IPS-20b (cell line): ENCODE results near the gene RAB3A.

Experiments used
- H3K27ac ChIP-seq: one replicate; pipeline ENCODE4 v1.5.1; 2013; ENCODE audit warnings: low read length
- H3K27me3 ChIP-seq: 2 replicates; pipeline ENCODE4 v1.6.1; 2013; ENCODE audit warnings: mild to moderate bottlenecking, low read length, inconsistent platforms; ENCODE audit not compliant: insufficient read depth
- H3K36me3 ChIP-seq: 2 replicates; pipeline ENCODE4 v1.6.1; 2013; ENCODE audit warnings: low read depth, mild to moderate bottlenecking, inconsistent platforms, low read length, moderate library complexity; ENCODE audit not compliant: insufficient read depth
- H3K4me1 ChIP-seq: 2 replicates; pipeline ENCODE4 v1.6.1; 2013; ENCODE audit warnings: mild to moderate bottlenecking, control low read depth, inconsistent platforms, low read length, moderate library complexity; ENCODE audit not compliant: insufficient read depth
- H3K4me3 ChIP-seq: 2 replicates; pipeline ENCODE4 v1.5.1; 2013; ENCODE audit warnings: mild to moderate bottlenecking, low read length, inconsistent platforms
- H3K9ac ChIP-seq: 2 replicates; pipeline ENCODE4 v1.6.1; 2013; ENCODE audit warnings: low read depth, mild to moderate bottlenecking, inconsistent platforms, low read length, moderate library complexity
- H3K9me3 ChIP-seq: 2 replicates; pipeline ENCODE4 v1.6.1; 2013; ENCODE audit warnings: mild to moderate bottlenecking, low read depth, low read length, inconsistent platforms; ENCODE audit not compliant: insufficient read depth

Gene RAB3A

DNA sequence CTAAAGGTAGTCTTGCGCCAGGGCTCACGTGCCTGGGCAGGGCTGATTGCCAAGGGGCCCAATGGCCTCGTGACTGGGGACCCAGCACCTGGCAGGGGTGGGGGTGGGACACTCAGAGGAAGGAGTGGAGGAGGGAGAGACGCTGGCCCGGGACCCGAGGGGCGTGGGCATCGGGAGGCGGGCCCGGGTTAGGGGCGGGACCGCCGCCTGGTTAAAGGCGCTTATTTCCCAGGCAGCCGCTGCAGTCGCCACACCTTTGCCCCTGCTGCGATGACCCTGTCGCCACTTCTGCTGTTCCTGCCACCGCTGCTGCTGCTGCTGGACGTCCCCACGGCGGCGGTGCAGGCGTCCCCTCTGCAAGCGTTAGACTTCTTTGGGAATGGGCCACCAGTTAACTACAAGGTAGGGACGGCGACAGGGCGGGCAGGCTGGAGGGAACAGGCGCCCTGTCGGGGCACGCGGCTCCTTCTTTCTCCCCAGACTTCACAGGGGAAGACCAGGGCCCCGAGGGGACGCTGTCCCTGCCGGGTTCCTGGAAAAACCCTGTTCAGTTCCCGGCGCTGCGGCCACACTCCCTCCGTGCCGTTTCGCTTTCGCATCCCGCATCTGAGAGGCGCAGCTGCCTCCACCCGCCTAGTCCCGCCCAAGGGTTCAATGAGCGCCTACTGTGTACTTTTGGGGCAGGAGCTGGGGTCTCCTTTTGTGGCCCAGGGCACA, 30.1 kb downstream of the RAB3A start, which contains the start of gene IFI30:
Gene IFI30, plus strand, starts transcription at position 242 of the 717 bp plus-strand sequence. Its CDS starts 29 bp downstream, at position 271.
- H3K9me3 ChIP-seq, result no peaks in the 10 kb centered on the region
- peaks cover 21% of the 10 kb centered on the region for H3K27me3 ChIP-seq
- H3K36me3 ChIP-seq, result peaks cover 7% of the 10 kb centered on the region; the same call in 1 of the 2 replicates
- no peak within 1 kb of the TSS for H3K27ac ChIP-seq
- no peaks in the 10 kb centered on the region; the same call in 1 of the 2 replicates for H3K4me1 ChIP-seq
- H3K4me3 ChIP-seq, result peak within 1 kb of the TSS; percentile 65
- H3K9ac ChIP-seq, result peak within 1 kb of the TSS; percentile 23; the same call in 1 of the 2 replicates

DNA sequence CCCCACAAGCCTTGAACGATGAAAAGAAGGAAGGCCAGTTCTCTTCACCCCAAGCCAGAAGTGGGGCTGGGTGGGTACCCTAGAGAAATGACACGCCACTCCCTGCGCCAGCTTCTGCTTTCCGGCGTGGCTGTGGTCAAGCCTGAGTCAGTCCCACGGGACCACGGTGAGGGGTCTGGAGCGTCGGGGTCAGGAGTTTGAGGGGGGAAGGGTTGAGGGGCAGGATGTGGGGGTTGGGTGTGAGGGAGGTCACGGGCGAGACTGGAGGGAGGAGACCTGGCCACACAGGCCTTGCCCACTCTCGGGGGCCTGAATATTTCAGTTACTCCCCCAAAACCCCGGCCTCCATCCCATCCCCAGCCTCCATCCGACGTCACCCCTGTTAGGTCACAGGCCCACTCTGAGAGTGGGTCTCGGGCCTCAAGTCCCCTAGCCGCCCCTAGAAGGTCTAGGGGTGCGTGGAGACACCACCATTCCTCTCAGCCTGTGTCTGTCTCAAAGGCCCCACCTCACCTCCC, 30.7 kb downstream of the RAB3A start:
- Histone ChIP-seq H3K4me3 (peak overlapping the region; percentile 65; the same call in 1 of the 2 replicates), H3K36me3 (peaks cover 13% of the 10 kb centered on the region; the same call in 1 of the 2 replicates), H3K9me3 (no peaks in the 10 kb centered on the region), H3K9ac (no peak overlapping the region; the same call in 1 of the 2 replicates), H3K27me3 (peaks cover 21% of the 10 kb centered on the region), H3K4me1 (no peaks in the 10 kb centered on the region; the same call in 1 of the 2 replicates), H3K27ac (no peak overlapping the region)

DNA sequence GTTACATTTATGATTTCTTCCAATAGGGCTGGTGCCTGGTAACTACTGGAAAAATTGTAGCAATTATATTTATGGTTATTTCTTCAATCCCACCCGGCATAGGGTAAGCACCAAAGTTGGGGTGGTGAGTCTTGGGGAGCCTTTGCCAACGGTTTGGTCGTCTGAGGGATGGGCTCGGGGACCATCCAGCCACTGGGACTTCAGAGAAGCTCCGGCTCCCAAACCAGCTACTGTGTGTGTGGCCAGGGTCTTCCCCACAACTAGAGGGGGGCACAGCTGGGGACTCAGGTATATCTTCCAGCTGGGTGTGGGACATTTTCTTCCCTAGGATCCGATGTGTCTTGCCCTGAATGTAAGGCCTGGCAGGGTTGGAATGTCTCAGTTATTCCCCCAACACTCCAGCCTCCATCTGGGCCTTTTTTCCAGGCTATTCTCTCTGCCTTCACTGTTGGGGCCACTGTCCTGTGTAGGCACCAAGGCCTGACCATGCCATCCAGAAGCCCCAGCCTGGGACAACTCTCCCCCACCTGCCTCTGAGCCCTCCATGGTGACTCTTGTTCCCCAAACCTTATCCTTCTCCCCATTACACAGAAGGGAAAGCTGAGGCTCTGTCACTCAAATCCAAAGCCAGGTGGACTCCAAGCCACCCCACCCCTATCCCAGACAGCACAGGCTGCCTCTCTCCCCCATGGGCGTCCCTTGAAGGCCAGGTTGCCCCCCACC, 31.4 kb downstream of the RAB3A start:
- H3K27me3 ChIP-seq, result peaks cover 21% of the 10 kb centered on the region
- H3K9me3 ChIP-seq, result no peaks in the 10 kb centered on the region
- H3K27ac ChIP-seq, result no peak overlapping the region
- H3K4me3 ChIP-seq, result no peak overlapping the region
- no peaks in the 10 kb centered on the region; the same call in 1 of the 2 replicates for H3K4me1 ChIP-seq
- peaks cover 17% of the 10 kb centered on the region; the same call in 1 of the 2 replicates for H3K36me3 ChIP-seq
- no peak overlapping the region for H3K9ac ChIP-seq

DNA sequence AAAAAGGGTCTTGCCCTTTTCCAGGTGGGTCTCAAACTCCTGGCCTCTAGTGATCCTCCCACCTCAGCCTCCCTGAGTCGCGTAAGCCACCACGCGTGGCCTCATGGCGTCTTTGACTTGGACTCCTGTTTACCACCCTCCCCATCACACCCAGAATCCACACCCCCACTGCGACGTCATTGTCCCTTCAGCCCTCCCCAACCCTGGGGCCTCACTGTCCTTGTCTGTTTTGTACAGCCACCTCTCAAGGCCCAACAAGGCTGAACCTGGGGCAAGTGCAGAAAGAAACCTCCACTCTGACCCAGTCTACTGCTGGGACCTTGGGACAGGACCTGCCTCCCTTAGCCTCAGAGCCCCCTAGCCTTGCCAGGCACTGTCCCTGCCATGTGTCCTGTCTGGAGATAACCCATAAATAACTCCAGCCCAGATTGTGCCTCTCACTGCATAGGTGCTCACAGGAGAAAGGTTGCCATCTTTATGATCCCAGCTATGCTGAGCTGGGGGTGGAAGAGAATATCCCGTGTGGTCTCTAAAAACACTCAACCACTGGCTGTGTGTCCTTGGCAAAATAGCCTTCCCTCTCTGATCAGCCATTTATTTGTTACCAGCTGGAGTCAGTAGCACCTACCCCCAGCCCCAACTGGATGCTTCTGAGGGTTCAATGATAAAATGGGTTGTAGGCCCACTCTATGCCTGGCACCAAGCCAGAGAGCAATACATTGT, 32.1 kb downstream of the RAB3A start:
- Histone ChIP-seq H3K4me1 (no peaks in the 10 kb centered on the region; the same call in 1 of the 2 replicates), H3K27me3 (peaks cover 21% of the 10 kb centered on the region), H3K9ac (no peak overlapping the region), H3K27ac (no peak overlapping the region), H3K4me3 (no peak overlapping the region), H3K36me3 (peaks cover 25% of the 10 kb centered on the region), H3K9me3 (no peaks in the 10 kb centered on the region)

DNA sequence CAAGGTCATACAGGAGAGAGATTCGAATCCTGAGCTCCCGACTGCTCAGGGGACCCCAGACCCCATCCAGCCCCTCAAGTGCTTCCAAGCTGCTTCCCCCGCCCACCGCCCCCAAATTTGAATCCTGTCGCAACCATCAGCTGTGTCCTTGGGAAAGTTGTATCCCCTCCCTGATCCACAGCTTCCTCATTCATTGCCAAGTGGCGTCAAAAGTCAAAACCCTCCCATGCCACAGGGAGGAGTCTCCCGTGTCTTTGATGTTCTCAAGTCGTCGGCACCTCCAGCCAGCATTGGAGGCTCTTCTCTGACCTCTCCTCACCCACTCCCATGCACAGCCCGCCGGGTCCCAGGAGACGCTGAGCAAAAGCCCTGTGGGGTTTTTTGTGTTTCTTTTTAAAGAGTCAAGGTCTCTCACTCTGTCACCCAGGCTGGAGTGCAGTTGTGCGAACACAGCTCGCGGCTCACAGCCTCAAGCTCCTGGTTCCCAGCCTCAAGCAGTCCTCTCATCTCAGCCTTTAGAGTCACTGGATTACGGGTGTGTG, 33.1 kb downstream of the RAB3A start:
- H3K36me3 ChIP-seq, result peaks cover 32% of the 10 kb centered on the region
- no peak overlapping the region for H3K4me3 ChIP-seq
- H3K4me1 ChIP-seq, result no peaks in the 10 kb centered on the region; the same call in 1 of the 2 replicates

DNA sequence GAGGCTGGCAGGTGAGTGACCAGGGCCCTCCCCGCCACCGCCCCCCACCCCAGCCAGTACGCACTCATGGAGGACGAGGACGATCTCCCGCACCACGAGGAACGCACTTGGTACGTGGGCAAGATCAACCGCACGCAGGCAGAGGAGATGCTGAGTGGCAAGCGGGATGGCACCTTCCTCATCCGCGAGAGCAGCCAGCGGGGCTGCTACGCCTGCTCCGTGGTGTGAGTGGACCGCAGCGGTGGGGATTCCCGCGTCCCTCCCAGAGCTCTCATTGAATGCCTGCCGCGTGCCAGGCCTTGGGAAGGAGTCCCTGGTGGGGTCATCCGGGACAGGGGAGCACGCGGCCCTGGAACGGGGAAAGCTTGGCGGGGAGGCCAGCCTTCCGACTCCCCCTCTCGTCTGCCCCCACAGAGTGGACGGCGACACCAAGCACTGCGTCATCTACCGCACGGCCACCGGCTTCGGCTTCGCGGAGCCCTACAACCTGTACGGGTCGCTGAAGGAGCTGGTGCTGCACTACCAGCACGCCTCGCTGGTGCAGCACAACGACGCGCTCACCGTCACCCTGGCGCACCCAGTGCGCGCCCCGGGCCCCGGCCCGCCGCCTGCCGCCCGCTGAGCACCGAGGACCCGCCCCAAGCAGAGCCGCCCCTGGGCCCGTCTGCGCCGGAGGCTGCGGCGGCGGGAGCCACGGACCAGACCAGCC, 35.0 kb downstream of the RAB3A start:
- Histone ChIP-seq H3K27me3 (peaks cover 3% of the 10 kb centered on the region; the same call in 1 of the 2 replicates), H3K27ac (no peak overlapping the region), H3K9ac (no peak overlapping the region), H3K4me3 (no peak overlapping the region), H3K36me3 (peaks cover 41% of the 10 kb centered on the region), H3K9me3 (no peaks in the 10 kb centered on the region), H3K4me1 (no peaks in the 10 kb centered on the region; the same call in 1 of the 2 replicates)

More for the DNA sequence above, 33.1 kb downstream of the RAB3A start:
- Histone ChIP-seq H3K27ac (no peak overlapping the region), H3K9ac (no peak overlapping the region), H3K27me3 (peaks cover 21% of the 10 kb centered on the region), H3K9me3 (no peaks in the 10 kb centered on the region)

DNA sequence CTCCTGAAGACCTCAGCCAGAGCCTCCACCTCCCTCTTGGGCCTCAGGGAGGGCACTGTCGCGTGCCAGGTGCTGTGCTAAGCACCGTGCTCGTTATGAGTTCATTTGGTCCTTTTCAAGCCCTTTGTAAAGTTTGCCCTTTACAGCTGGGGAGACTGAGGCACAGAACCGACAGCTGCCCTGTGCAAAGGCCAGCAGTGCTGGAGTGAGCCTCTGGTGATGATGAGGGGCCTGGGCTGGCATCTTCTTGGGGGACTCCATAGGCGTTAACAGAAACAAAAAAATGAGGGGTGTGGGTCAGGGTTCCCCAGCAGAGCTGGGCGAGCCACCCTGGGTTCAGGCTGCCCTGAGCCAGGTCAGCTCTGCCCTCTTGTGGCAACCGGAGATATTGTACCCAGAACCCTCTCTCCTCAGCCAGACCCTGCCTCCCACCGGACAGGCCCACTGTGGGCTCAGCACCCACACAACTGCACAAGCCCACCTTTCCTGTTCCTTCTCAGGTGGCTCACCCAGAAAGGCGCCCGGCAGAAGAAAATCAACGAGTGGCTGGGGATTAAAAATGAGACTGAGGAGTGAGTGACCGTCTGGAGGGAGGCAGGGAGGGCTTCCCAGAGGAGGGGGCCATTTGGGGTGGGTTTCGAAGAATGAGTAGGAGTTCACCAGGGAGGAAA, 35.7 kb downstream of the RAB3A start:
- Histone ChIP-seq H3K27me3 (no peaks in the 10 kb centered on the region), H3K4me1 (no peaks in the 10 kb centered on the region; the same call in 1 of the 2 replicates), H3K36me3 (peaks cover 48% of the 10 kb centered on the region), H3K9ac (no peak overlapping the region), H3K27ac (no peak overlapping the region), H3K9me3 (no peaks in the 10 kb centered on the region), H3K4me3 (no peak overlapping the region)

DNA sequence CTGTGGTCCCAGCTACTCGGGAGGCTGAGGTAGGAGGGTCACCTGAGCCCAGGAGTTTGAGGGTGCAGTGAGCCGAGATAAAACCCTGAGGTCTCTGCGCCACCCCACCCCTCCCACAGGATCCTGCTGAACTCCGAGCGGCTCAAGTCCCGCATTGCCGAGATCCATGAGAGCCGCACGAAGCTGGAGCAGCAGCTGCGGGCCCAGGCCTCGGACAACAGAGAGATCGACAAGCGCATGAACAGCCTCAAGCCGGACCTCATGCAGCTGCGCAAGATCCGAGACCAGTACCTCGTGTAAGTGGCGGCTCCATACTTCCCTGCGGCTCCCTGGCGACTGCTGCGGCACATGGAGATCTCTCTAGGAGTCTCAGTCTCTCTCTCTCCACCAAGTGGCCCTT, 36.8 kb downstream of the RAB3A start:
- H3K9me3 ChIP-seq, result no peaks in the 10 kb centered on the region
- H3K36me3 ChIP-seq, result peaks cover 56% of the 10 kb centered on the region
- no peaks in the 10 kb centered on the region for H3K27me3 ChIP-seq
- H3K27ac ChIP-seq, result no peak overlapping the region
- no peak overlapping the region for H3K9ac ChIP-seq
- no peak overlapping the region for H3K4me3 ChIP-seq
- H3K4me1 ChIP-seq, result no peaks in the 10 kb centered on the region

DNA sequence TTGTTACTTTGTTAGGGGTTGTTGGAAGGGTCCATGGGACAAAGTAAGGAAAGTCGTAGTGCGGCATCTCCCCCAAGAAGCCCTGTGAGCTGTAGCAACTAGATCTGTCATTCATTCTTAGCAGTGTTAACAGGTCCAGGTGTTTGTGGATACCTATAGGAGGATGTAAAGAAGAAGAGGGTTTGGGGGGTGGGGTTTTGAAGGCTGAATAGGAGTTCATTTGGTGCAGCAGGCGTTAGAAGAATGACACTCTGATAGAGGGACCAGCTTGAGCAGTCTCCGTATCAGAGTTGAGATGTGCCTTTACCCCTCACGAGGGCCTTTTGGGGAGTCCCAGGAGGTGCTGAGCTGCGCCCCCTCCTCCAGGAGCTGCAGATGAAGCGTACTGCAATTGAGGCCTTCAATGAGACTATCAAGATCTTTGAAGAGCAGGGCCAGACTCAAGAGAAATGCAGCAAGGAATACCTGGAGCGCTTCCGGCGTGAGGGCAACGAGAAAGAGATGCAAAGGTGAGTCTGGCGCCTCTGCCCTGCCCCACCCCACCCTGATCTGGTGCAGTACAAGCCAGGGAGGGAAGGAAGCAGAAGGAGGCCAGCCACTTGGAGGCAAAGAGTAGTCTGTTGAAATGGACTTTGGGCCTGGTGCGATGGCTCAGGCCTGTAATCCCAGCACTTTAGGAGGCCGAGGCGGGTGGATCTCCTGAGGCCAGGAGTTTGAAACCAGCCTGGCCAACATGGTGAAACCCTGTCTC, 37.9 kb downstream of the RAB3A start:
- H3K36me3 ChIP-seq, result peaks cover 61% of the 10 kb centered on the region
- H3K4me1 ChIP-seq, result no peaks in the 10 kb centered on the region
- no peaks in the 10 kb centered on the region for H3K27me3 ChIP-seq
- H3K27ac ChIP-seq, result no peak overlapping the region
- no peak overlapping the region for H3K4me3 ChIP-seq
- no peak overlapping the region for H3K9ac ChIP-seq
- no peaks in the 10 kb centered on the region for H3K9me3 ChIP-seq

DNA sequence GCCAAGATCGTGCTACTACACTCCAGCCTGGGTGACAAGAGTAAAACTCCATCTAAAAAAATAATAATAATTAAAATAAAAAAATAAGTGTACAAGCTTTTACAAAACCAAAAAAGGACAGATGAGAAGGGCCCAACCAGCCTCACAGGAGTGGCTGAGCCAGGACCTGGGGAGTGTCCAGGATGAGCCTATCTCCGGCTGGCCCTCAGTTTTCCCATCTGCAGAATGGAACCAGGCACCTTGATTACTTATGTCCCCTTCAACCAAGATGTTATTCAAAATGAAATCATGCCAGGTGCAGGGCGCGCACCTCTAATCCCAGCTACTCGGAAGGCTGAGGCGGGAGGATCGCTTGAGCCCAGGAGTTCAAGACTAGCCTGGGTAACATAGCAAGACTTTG, 39.8 kb downstream of the RAB3A start:
- Histone ChIP-seq H3K9me3 (no peaks in the 10 kb centered on the region), H3K9ac (no peak overlapping the region), H3K4me3 (no peak overlapping the region), H3K27ac (no peak overlapping the region), H3K36me3 (peaks cover 55% of the 10 kb centered on the region), H3K27me3 (no peaks in the 10 kb centered on the region), H3K4me1 (no peaks in the 10 kb centered on the region)
